SK-N-SH (cell line): ENCODE results near the gene NTNG1.

Experiments
- CHD2 ChIP-seq: fragments of 150-350 bp; IDR thresholded peaks from 2 replicates; pipeline ENCODE4 v1.6.1; 2018; ENCODE audit warnings: low read length; ENCODE audit not compliant: partially characterized antibody
- JUND ChIP-seq: IDR thresholded peaks from 2 replicates; pipeline ENCODE4 v1.4.0; 2012
- MXI1 ChIP-seq: IDR thresholded peaks from 2 replicates; pipeline ENCODE4 v1.6.1; 2012; ENCODE audit warnings: mild to moderate bottlenecking, low read depth, low read length, improper control_type of control experiment
- POLR2AphosphoS5 ChIP-seq: IDR thresholded peaks from 2 replicates; pipeline ENCODE4 v1.6.1; 2012; ENCODE audit warnings: low read depth, low read length
- RFX5 ChIP-seq: IDR thresholded peaks from 2 replicates; pipeline ENCODE4 v1.6.1; 2012; ENCODE audit warnings: mild to moderate bottlenecking, improper control_type of control experiment, low read length
- TF ChIP-seq, protein P1 (sequence below): fragments of 200-600 bp; sonication (generic); IDR thresholded peaks from 2 replicates; pipeline ENCODE4 v1.6.1; 2017; ENCODE audit warnings: antibody characterized with exemption, mild to moderate bottlenecking, moderate library complexity

DNA sequence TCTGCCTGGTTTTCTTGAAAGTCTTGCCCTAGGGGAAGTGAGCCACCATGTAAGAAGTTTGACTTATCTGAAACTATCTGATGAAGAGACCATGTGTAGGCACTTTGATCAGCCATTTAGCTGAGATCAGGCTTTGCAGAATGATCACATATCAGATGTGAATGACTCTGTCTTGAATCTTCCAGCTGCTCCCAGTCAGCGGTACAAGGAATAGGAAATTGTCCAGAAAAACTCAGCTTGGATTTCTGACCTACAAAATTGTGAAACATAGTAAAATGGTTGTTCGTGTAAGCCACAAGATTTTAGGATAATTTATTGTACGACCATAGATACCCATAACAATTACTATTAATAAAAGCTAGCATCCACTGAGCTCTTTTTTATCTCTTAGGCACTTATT lies 41.9 kb upstream of the NTNG1 start:
- TF ChIP-seq, protein P1, sequence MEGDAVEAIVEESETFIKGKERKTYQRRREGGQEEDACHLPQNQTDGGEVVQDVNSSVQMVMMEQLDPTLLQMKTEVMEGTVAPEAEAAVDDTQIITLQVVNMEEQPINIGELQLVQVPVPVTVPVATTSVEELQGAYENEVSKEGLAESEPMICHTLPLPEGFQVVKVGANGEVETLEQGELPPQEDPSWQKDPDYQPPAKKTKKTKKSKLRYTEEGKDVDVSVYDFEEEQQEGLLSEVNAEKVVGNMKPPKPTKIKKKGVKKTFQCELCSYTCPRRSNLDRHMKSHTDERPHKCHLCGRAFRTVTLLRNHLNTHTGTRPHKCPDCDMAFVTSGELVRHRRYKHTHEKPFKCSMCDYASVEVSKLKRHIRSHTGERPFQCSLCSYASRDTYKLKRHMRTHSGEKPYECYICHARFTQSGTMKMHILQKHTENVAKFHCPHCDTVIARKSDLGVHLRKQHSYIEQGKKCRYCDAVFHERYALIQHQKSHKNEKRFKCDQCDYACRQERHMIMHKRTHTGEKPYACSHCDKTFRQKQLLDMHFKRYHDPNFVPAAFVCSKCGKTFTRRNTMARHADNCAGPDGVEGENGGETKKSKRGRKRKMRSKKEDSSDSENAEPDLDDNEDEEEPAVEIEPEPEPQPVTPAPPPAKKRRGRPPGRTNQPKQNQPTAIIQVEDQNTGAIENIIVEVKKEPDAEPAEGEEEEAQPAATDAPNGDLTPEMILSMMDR, result no peak
- TF ChIP-seq RFX5 (no peak), JUND (no peak), MXI1 (no peak), CHD2 (no peak), POLR2AphosphoS5 (no peak)
